B cell (primary cell): ENCODE results near the gene RAB31. TPM values are rescaled to one million over a fixed set of nuclear protein-coding genes. Genes with fewer than 3 reads are reported as not detected.

Experiments
- ATAC-seq: fragments of 200-7000 bp; cut with Tn5 transposase; one replicate; pipeline ENCODE4 v1.10.0; 2021; ENCODE audit warnings: low read depth, mild to moderate bottlenecking, moderate number of reproducible peaks, moderate library complexity
- CTCF ChIA-PET: fragments of 350-600 bp; sonication (Branson Sonifier 250); formaldehyde crosslinking; loops from one replicate; lab custom pipeline; 2021; ENCODE audit warnings: antibody characterized with exemption, inconsistent platforms; lab: Charles Lee
- POLR2A ChIA-PET: fragments of 350-600 bp; sonication (Branson Sonifier 250); formaldehyde crosslinking; loops from one replicate; lab custom pipeline; 2021; ENCODE audit warnings: antibody characterized with exemption; lab: Charles Lee
- DNase-seq: peaks from one replicate; pipeline ENCODE4 v3.0.0; 2013
- H2AFZ ChIP-seq: 2 replicates; pipeline ENCODE4 v1.6.1; 2012; ENCODE audit warnings: mild to moderate bottlenecking, low read depth, low read length; ENCODE audit not compliant: insufficient read depth, poor library complexity, severe bottlenecking
- H3K27ac ChIP-seq, 2 donors: 1 replicate in 1 of 2; 2 replicates in 1 of 2; pipeline ENCODE4 v1.5.1; 2012 to 2013; ENCODE audit warnings: low read length in 2 of 2, mild to moderate bottlenecking in 2 of 2, moderate library complexity in 1 of 2
- H3K27me3 ChIP-seq, 4 experiments: fragments of 200-600 bp in 1 of 4; sonication (generic) in 1 of 4; replicated peaks in 1 of 4; 1 replicate in 2 of 4; 2 replicates in 2 of 4; pipeline versions ENCODE4 v1.6.1 to v1.7.0; 2013 to 2016; ENCODE audit warnings: low read length in 3 of 4, mild to moderate bottlenecking in 2 of 4, mixed read lengths in 1 of 4, moderate library complexity in 1 of 4; ENCODE audit not compliant: insufficient read depth in 4 of 4, control insufficient read depth in 3 of 4; ENCODE audit errors: control extremely low read depth in 1 of 4
- H3K36me3 ChIP-seq, 2 experiments: replicated peaks in 1 of 2; 1 replicate in 1 of 2; 2 replicates in 1 of 2; pipeline versions ENCODE4 v1.6.1 to v1.7.1; 2013; ENCODE audit warnings: low read length in 1 of 2; ENCODE audit not compliant: insufficient read depth in 2 of 2, control insufficient read depth in 1 of 2; ENCODE audit errors: control extremely low read depth in 1 of 2, extremely low read depth in 1 of 2
- H3K4me1 ChIP-seq, 2 donors: fragments of 200-600 bp in 1 of 2; sonication (generic) in 1 of 2; 1 replicate in 1 of 2; 2 replicates in 1 of 2; pipeline versions ENCODE4 v1.5.1 to v1.6.1; 2013 to 2017; ENCODE audit warnings: low read length in 2 of 2; ENCODE audit not compliant: control insufficient read depth in 2 of 2, insufficient read depth in 2 of 2
- H3K4me2 ChIP-seq: replicated peaks from 2 replicates; pipeline ENCODE3; 2012; ENCODE audit warnings: mild to moderate bottlenecking, low read depth, low read length; ENCODE audit not compliant: poor library complexity, severe bottlenecking
- H3K4me3 ChIP-seq, 5 experiments: fragments of 200-600 bp in 1 of 5; sonication (generic) in 1 of 5; 1 replicate in 3 of 5; 2 replicates in 2 of 5; pipeline versions ENCODE4 v1.5.1 to v1.7.0; 2011 to 2016; ENCODE audit warnings: low read length in 4 of 5, mild to moderate bottlenecking in 4 of 5, low read depth in 2 of 5, control low read depth in 1 of 5, moderate library complexity in 1 of 5; ENCODE audit not compliant: insufficient read depth in 1 of 5; ENCODE audit errors: control extremely low read depth in 1 of 5, extremely low read depth in 1 of 5
- H3K79me2 ChIP-seq: fragments of 200-600 bp; sonication (generic); one replicate; pipeline ENCODE4 v1.6.0; 2016; ENCODE audit warnings: low read length; ENCODE audit not compliant: control insufficient read depth, insufficient read depth
- H3K9ac ChIP-seq: fragments of 200-600 bp; sonication (generic); 2 replicates; pipeline ENCODE4 v1.6.1; 2017; ENCODE audit warnings: mild to moderate bottlenecking, low read length, moderate library complexity
- H3K9me3 ChIP-seq, 3 donors: one replicate each; pipeline versions ENCODE4 v1.6.1 to v1.7.1; 2013; ENCODE audit warnings: low read length in 2 of 3; ENCODE audit not compliant: control insufficient read depth in 2 of 3, insufficient read depth in 1 of 3; ENCODE audit errors: control extremely low read depth in 1 of 3
- H4K20me1 ChIP-seq: 2 replicates; pipeline ENCODE4 v1.6.0; 2012; ENCODE audit warnings: mild to moderate bottlenecking, low read length; ENCODE audit not compliant: insufficient read depth, control insufficient read depth, poor library complexity, severe bottlenecking
- H3K27ac Mint-ChIP-seq: one replicate; pipeline ENCODE4 v1.8.0; 2021; ENCODE audit warnings: mixed read lengths
- H3K27me3 Mint-ChIP-seq: one replicate; pipeline ENCODE4 v1.8.0; 2021; ENCODE audit warnings: mixed read lengths
- H3K4me1 Mint-ChIP-seq: one replicate; pipeline ENCODE4 v1.8.0; 2021; ENCODE audit warnings: mixed read lengths
- H3K4me3 Mint-ChIP-seq: one replicate; pipeline ENCODE4 v1.8.0; 2021; ENCODE audit warnings: mixed read lengths
- H3K9me3 Mint-ChIP-seq: one replicate; pipeline ENCODE4 v1.8.0; 2022; ENCODE audit warnings: mixed read lengths; ENCODE audit not compliant: insufficient read depth
- CTCF ChIP-seq: fragments of 200-600 bp; IDR thresholded peaks from one replicate; pipeline ENCODE4 v1.8.0; 2022; ENCODE audit warnings: antibody characterized with exemption, mild to moderate bottlenecking
- EZH2 ChIP-seq: IDR thresholded peaks from 2 replicates; pipeline ENCODE4 v1.6.1; 2012; ENCODE audit warnings: borderline replicate concordance, low read depth, mild to moderate bottlenecking, moderate library complexity, low read length; ENCODE audit not compliant: insufficient read depth, poor library complexity, severe bottlenecking
- WGBS: methylation state at CpG from one replicate; pipeline ENCODE4 v1.1.5; 2013; ENCODE audit warnings: missing lambda C conversion rate; ENCODE audit not compliant: insufficient coverage; 5-methylcytosine and 5-hydroxymethylcytosine counted together
- intact Hi-C: fragments of 100-400 bp; cut with micrococcal nuclease; formaldehyde crosslinking; loops from one replicate; pipeline ENCODE4 v1.10.0; 2022
- polyA plus RNA-seq: library from polyadenylated mRNA; depleted of rRNA; stranded (reverse); fragments of >200 nt; gene quantifications from 2 replicates; pipeline ENCODE4 v1.2.3, GENCODE V29; 2012
- total RNA-seq, 2 donors: library from RNA; stranded (reverse); fragments of 120-200 nt in 1 of 2; gene quantifications; 1 replicate in 1 of 2; 2 replicates in 1 of 2; pipeline versions ENCODE4 v1.2.3 to v1.2.4, GENCODE V29; 2013 to 2022

The RAB31 gene
- total and polyA plus RNA-seq, 2 donors (not counting 1 experiment from before 2014, with no cell fraction given) = 15.5 to 44.6 TPM

GRCh38 chr18:9755110-9755509 is 47.0 kb downstream of the RAB31 start:
- Mint-ChIP-seq H3K9me3 (no peaks in the 10 kb centered on the region), H3K27me3 (no peaks in the 10 kb centered on the region), H3K27ac (no peak overlapping the region), H3K4me3 (no peak overlapping the region), H3K4me1 (peaks cover 32% of the 10 kb centered on the region)
- H2AFZ ChIP-seq = no peak overlapping the region
- no peak overlapping the region for H3K4me3 ChIP-seq
- no peaks in the 10 kb centered on the region for H3K9me3 ChIP-seq
- H3K36me3 ChIP-seq = no peaks in the 10 kb centered on the region
- peaks cover 0 to 5% of the 10 kb centered on the region in 2 donors for H3K4me1 ChIP-seq
- DNase-seq = no peak
- H3K79me2 ChIP-seq = peaks cover 36% of the 10 kb centered on the region
- intact Hi-C loops = no loop called here
- ChIA-PET CTCF (no interaction called here), POLR2A (no interaction called here)
- H3K27ac ChIP-seq = no peak overlapping the region
- H3K4me2 ChIP-seq = no peak overlapping the region
- TF ChIP-seq EZH2 (no peak), CTCF (no peak)
- WGBS = 95% methylated on average over 3 of the region's 3 CpGs
- H3K27me3 ChIP-seq = no peaks in the 10 kb centered on the region
- ATAC-seq = no peak
- peaks cover 29% of the 10 kb centered on the region for H4K20me1 ChIP-seq
- H3K9ac ChIP-seq = no peak overlapping the region

- Mint-ChIP-seq H3K27ac (no peak overlapping the region), H3K4me1 (peaks cover 32% of the 10 kb centered on the region), H3K27me3 (no peaks in the 10 kb centered on the region), H3K9me3 (no peaks in the 10 kb centered on the region), H3K4me3 (no peak overlapping the region)
- Histone ChIP-seq H3K27me3 (no peaks in the 10 kb centered on the region), H3K4me1 (peaks cover 0 to 5% of the 10 kb centered on the region in 2 donors), H3K27ac (no peak overlapping the region), H2AFZ (no peak overlapping the region), H3K4me3 (no peak overlapping the region), H3K36me3 (no peaks in the 10 kb centered on the region), H3K4me2 (no peak overlapping the region), H3K79me2 (peaks cover 36% of the 10 kb centered on the region), H3K9me3 (no peaks in the 10 kb centered on the region), H3K9ac (no peak overlapping the region), H4K20me1 (peaks cover 29% of the 10 kb centered on the region)
- WGBS = no CpG with 5 or more reads among the region's 3 CpGs
- ChIA-PET POLR2A (no interaction called here), CTCF (interaction anchor here (1.7 kb wide), 1 partner anchor 143 kb away, joined by 5 read pairs; no protein-coding TSS in a partner anchor)
- TF ChIP-seq EZH2 = no peak
- no peak for TF ChIP-seq CTCF
- ATAC-seq (no peak), DNase-seq (no peak)
- intact Hi-C loops = no loop called here
Observed at GRCh38 chr18:9755615-9756014, 47.5 kb downstream of the RAB31 start.
